GM12878 (cell line): Measurements from ENCODE around the gene SLC22A23. TPM values are rescaled to one million over a fixed set of nuclear protein-coding genes. Genes with fewer than 3 reads are reported as not detected.

Experiments
- ATAC-seq: fragments of 200-7000 bp; cut with Tn5 transposase; 3 replicates; pipeline ENCODE4 v1.9.1; 2020; ENCODE audit warnings: mild to moderate bottlenecking, moderate library complexity
- BruUV-seq: library from RNA; stranded (reverse); fragments of 400-500 nt; replicated peaks from 2 replicates; lab custom pipeline; 2021; lab: Mats Ljungman, UMichigan
- CTCF ChIA-PET: fragments of 300-600 bp; sonication (Branson Sonifier 250); formaldehyde crosslinking; extraction: SDS; loops from one replicate; lab custom pipeline; 2021; ENCODE audit warnings: inconsistent platforms; lab: Yijun Ruan, JAX
- POLR2A ChIA-PET: fragments of 350-600 bp; formaldehyde crosslinking; extraction: SDS; loops from one replicate; lab custom pipeline; 2021; ENCODE audit warnings: inconsistent platforms; lab: Charles Lee
- RAD21 ChIA-PET: fragments of 300-600 bp; sonication (Branson Sonifier 250); formaldehyde crosslinking; loops from one replicate; lab custom pipeline; 2023; ENCODE audit warnings: antibody characterized with exemption; ENCODE audit not compliant: unreplicated experiment; lab: Charles Lee
- SMC1A ChIA-PET: fragments of 300-600 bp; sonication (Branson Sonifier 250); formaldehyde crosslinking; loops from one replicate; lab custom pipeline; 2023; ENCODE audit not compliant: unreplicated experiment, uncharacterized antibody; lab: Charles Lee
- DNase-seq: peaks from one replicate; pipeline ENCODE4 v3.0.0-alpha.2; 2011; ENCODE audit warnings: low read depth, low spot score
- FAIRE-seq: peaks from 3 replicates; lab custom pipeline; 2011; peaks lifted over from hg19 to GRCh38; lab: Jason Lieb, UNC
- H2AFZ ChIP-seq: 2 replicates; pipeline ENCODE4 v1.6.0; 2011; ENCODE audit warnings: low read depth, low read length, control low read depth; ENCODE audit not compliant: control insufficient read depth
- H3K27ac ChIP-seq: 2 replicates; pipeline ENCODE4 v1.5.1; 2011; ENCODE audit warnings: control low read depth; ENCODE audit not compliant: control insufficient read depth, insufficient read depth
- H3K27me3 ChIP-seq, 2 experiments: replicated peaks in 1 of 2; 2 replicates each; pipeline versions ENCODE4 v1.6.0 to v1.6.1; 2011; ENCODE audit warnings: low read length in 1 of 2; ENCODE audit not compliant: control insufficient read depth in 2 of 2, insufficient read depth in 2 of 2
- H3K36me3 ChIP-seq, 2 experiments: 2 replicates each; pipeline ENCODE4 v1.5.1; 2011; ENCODE audit warnings: low read length in 1 of 2; ENCODE audit not compliant: control insufficient read depth in 2 of 2, insufficient read depth in 2 of 2
- H3K4me1 ChIP-seq: 2 replicates; pipeline ENCODE4 v1.6.1; 2011; ENCODE audit warnings: mild to moderate bottlenecking, low read length, moderate library complexity, mixed read lengths; ENCODE audit not compliant: control insufficient read depth, insufficient read depth
- H3K4me2 ChIP-seq: 2 replicates; pipeline ENCODE4 v1.6.0; 2011; ENCODE audit warnings: control low read depth; ENCODE audit not compliant: control insufficient read depth, insufficient read depth
- H3K4me3 ChIP-seq: fragments of 200-600 bp; sonication (generic); 2 replicates; pipeline ENCODE4 v1.5.1; 2016
- H3K79me2 ChIP-seq: 2 replicates; pipeline ENCODE4 v1.6.0; 2011; ENCODE audit warnings: low read length; ENCODE audit not compliant: control insufficient read depth, insufficient read depth
- H3K9ac ChIP-seq: 2 replicates; pipeline ENCODE4 v1.8.0; 2011; ENCODE audit warnings: low read length, control low read depth, mixed read lengths; ENCODE audit not compliant: control insufficient read depth, insufficient read depth
- H3K9me3 ChIP-seq: replicated peaks from 3 replicates; pipeline ENCODE4 v1.5.1; 2011; ENCODE audit warnings: mild to moderate bottlenecking, low read length; ENCODE audit not compliant: control insufficient read depth, insufficient read depth
- H4K20me1 ChIP-seq: 2 replicates; pipeline ENCODE4 v1.6.0; 2011; ENCODE audit not compliant: control insufficient read depth, insufficient read depth
- CEBPB ChIP-seq, 2 experiments: fragments of 150-350 bp in 1 of 2; IDR thresholded peaks; 2 replicates each; pipeline ENCODE4 v1.6.1; 2012 to 2014; ENCODE audit warnings: low read depth in 2 of 2, low read length in 2 of 2, borderline replicate concordance in 1 of 2, inconsistent platforms in 1 of 2
- in situ Hi-C: fragments of 300-500 bp; cut with MboI; formaldehyde crosslinking; loops from 9 replicates; pipeline ENCODE4 v1.14.3; 2018; ENCODE audit warnings: mixed read lengths
- intact Hi-C: fragments of 100-400 bp; cut with micrococcal nuclease; formaldehyde crosslinking; loops from one replicate; pipeline ENCODE4 v1.14.2; 2022; ENCODE audit not compliant: unreplicated experiment
- polyA plus RNA-seq, 11 experiments: library from polyadenylated mRNA; depleted of rRNA in 4 of 11; unstranded in 6 of 11; stranded (reverse) in 5 of 11; fragments of >200 nt; fragmentation: Nextera tagmentation in 4 of 11; fragmentation: Illumina TruSeq in 1 of 11; extraction: Ambion mirVana in 4 of 11; extraction: Trizol in 1 of 11; gene quantifications; 1 replicate in 1 of 11; 2 replicates in 10 of 11; pipeline versions ENCODE4 v1.2.1 to v1.2.3, GENCODE V29; 2011 to 2016; ENCODE audit warnings: inconsistent platforms in 2 of 11, missing spikeins in 2 of 11, low read depth in 1 of 11
- total RNA-seq, 4 experiments: library from RNA; depleted of rRNA in 3 of 4; stranded (reverse); fragments of >200 nt in 3 of 4; fragmentation: Illumina TruSeq in 1 of 4; extraction: Trizol in 1 of 4; gene quantifications; 2 replicates each; pipeline versions ENCODE4 v1.2.1 to v1.2.3, GENCODE V29; 2013 to 2021
- TF ChIP-seq, protein P1 (sequence below): fragments of 450-650 bp; IDR thresholded peaks from 2 replicates; pipeline ENCODE4 v1.6.1; 2016; ENCODE audit warnings: mild to moderate bottlenecking, moderate library complexity, borderline replicate concordance

SLC22A23 gene
- total and polyA plus RNA-seq, 10 of the 15 experiments (the other 5 are each of a cell fraction or from before 2014, with no cell fraction given), result 0.20 to 2.4 (median 0.74) TPM

DNA sequence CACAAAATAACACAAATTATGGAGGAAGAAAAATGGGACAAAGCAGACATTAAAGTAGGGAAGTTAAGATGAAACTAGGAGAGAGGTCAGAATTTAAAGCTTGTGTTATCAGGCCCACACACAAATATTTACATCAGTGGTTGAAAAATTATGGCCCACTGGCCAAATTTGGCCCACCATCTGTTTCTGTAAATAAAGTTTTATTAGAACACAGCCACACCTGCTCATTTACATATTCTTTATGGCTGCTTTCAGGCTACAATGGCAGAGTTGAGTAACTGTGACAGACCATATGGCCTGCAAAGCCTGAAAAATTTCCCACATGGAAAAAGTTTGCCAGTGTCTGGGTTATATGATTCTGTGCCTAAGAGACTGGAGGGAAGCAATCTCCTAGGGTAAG is 49.0 kb downstream of the SLC22A23 start:
- H3K79me2 ChIP-seq, result no peaks in the 10 kb centered on the region
- no peak overlapping the region for H3K9ac ChIP-seq
- no peak overlapping the region for H3K4me3 ChIP-seq
- FAIRE-seq, result no peak
- no peaks in the 10 kb centered on the region for H3K36me3 ChIP-seq
- ATAC-seq, result no peak
- in situ Hi-C loops (no loop called here), intact Hi-C loops (no loop called here)
- no peak overlapping the region for H3K4me2 ChIP-seq
- ChIA-PET SMC1A (interaction anchor here (1.5 kb wide), 1 partner anchor 40 kb away, joined by 5 read pairs; no protein-coding TSS in a partner anchor), CTCF (interaction anchor here (0.6 to 5.7 kb wide), 3 partner anchors 47 to 170 kb away, joined by 3 to 55 read pairs (median 3); partner anchors contain the start of gene SLC22A23), POLR2A (interaction anchor here (0.6 kb wide), 1 partner anchor 181 kb away, joined by 3 read pairs; no protein-coding TSS in a partner anchor), RAD21 (interaction anchor here (1.1 kb wide), 1 partner anchor 47 kb away, joined by 4 read pairs; no protein-coding TSS in a partner anchor)
- no peaks in the 10 kb centered on the region; the same call in 2 of the 3 replicates for H3K9me3 ChIP-seq
- no peak overlapping the region for H2AFZ ChIP-seq
- BruUV-seq, result no TSS peak
- H3K27me3 ChIP-seq, result no peaks in the 10 kb centered on the region
- DNase-seq, result no peak
- TF ChIP-seq, protein P1, sequence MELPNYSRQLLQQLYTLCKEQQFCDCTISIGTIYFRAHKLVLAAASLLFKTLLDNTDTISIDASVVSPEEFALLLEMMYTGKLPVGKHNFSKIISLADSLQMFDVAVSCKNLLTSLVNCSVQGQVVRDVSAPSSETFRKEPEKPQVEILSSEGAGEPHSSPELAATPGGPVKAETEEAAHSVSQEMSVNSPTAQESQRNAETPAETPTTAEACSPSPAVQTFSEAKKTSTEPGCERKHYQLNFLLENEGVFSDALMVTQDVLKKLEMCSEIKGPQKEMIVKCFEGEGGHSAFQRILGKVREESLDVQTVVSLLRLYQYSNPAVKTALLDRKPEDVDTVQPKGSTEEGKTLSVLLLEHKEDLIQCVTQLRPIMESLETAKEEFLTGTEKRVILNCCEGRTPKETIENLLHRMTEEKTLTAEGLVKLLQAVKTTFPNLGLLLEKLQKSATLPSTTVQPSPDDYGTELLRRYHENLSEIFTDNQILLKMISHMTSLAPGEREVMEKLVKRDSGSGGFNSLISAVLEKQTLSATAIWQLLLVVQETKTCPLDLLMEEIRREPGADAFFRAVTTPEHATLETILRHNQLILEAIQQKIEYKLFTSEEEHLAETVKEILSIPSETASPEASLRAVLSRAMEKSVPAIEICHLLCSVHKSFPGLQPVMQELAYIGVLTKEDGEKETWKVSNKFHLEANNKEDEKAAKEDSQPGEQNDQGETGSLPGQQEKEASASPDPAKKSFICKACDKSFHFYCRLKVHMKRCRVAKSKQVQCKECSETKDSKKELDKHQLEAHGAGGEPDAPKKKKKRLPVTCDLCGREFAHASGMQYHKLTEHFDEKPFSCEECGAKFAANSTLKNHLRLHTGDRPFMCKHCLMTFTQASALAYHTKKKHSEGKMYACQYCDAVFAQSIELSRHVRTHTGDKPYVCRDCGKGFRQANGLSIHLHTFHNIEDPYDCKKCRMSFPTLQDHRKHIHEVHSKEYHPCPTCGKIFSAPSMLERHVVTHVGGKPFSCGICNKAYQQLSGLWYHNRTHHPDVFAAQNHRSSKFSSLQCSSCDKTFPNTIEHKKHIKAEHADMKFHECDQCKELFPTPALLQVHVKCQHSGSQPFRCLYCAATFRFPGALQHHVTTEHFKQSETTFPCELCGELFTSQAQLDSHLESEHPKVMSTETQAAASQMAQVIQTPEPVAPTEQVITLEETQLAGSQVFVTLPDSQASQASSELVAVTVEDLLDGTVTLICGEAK, result peak; percentile 72
- no peak for TF ChIP-seq CEBPB (IDR thresholded peaks at IDR 0.05; ENCODE audit: borderline replicate concordance in 1 of 2, low read depth in 2 of 2, low read length in 2 of 2)
- H3K27ac ChIP-seq, result no peak overlapping the region
- no peaks in the 10 kb centered on the region for H3K4me1 ChIP-seq
- H4K20me1 ChIP-seq, result no peaks in the 10 kb centered on the region
